IMR-90 (cell line): Measurements from ENCODE around the gene BLTP3A. TPM values are rescaled to one million over a fixed set of nuclear protein-coding genes. Genes with fewer than 3 reads are reported as not detected.

Source experiments
- ATAC-seq: fragments of 200-7000 bp; cut with Tn5 transposase; 2 replicates; pipeline ENCODE4 v1.9.1; 2020; ENCODE audit warnings: low read depth, mild to moderate bottlenecking, moderate library complexity
- BruUV-seq: library from RNA; stranded (reverse); fragments of 400-500 nt; replicated peaks from 2 replicates; lab custom pipeline; 2021; lab: Mats Ljungman, UMichigan
- CTCF ChIA-PET: fragments of 300-600 bp; formaldehyde crosslinking; extraction: SDS; loops from one replicate; lab custom pipeline; 2021; ENCODE audit warnings: antibody characterized with exemption; lab: Yijun Ruan, JAX
- POLR2A ChIA-PET: fragments of 300-600 bp; sonication (Branson Sonifier 250); formaldehyde crosslinking; loops from one replicate; lab custom pipeline; 2022; ENCODE audit warnings: antibody characterized with exemption; ENCODE audit not compliant: unreplicated experiment; lab: Charles Lee
- DNase-seq: peaks from one replicate; pipeline ENCODE4 v3.0.0; 2013
- H2AFZ ChIP-seq: replicated peaks from 2 replicates; pipeline ENCODE3; 2013; ENCODE audit warnings: low read length, mild to moderate bottlenecking; ENCODE audit not compliant: poor library complexity
- H2AK5ac ChIP-seq: 2 replicates; pipeline ENCODE4 v1.6.1; 2013; ENCODE audit warnings: low read depth, low read length, inconsistent platforms
- H2AK9ac ChIP-seq: replicated peaks from 2 replicates; pipeline ENCODE3; 2013; ENCODE audit warnings: mild to moderate bottlenecking, low read depth, low read length, moderate library complexity; ENCODE audit not compliant: poor library complexity
- H2BK120ac ChIP-seq: 2 replicates; pipeline ENCODE4 v1.6.1; 2013; ENCODE audit warnings: low read depth, low read length, inconsistent platforms
- H2BK15ac ChIP-seq: 3 replicates; pipeline ENCODE4 v1.6.1; 2013; ENCODE audit warnings: low read depth, low read length, inconsistent platforms
- H2BK20ac ChIP-seq: 2 replicates; pipeline ENCODE4 v1.6.1; 2013; ENCODE audit warnings: low read depth, mild to moderate bottlenecking, inconsistent platforms, low read length, moderate library complexity
- H2BK5ac ChIP-seq: 2 replicates; pipeline ENCODE4 v1.6.1; 2013; ENCODE audit warnings: mild to moderate bottlenecking, low read depth, low read length, inconsistent platforms; ENCODE audit not compliant: poor library complexity, severe bottlenecking
- H3K14ac ChIP-seq: replicated peaks from 2 replicates; pipeline ENCODE4 v1.6.1; 2013; ENCODE audit warnings: low read depth, low read length, inconsistent platforms
- H3K18ac ChIP-seq: 2 replicates; pipeline ENCODE4 v1.6.1; 2013; ENCODE audit warnings: low read depth, low read length, control low read depth
- H3K23ac ChIP-seq: 2 replicates; pipeline ENCODE4 v1.6.1; 2013; ENCODE audit warnings: low read depth, low read length, inconsistent platforms
- H3K27ac ChIP-seq: 2 replicates; pipeline ENCODE4 v1.5.1; 2013; ENCODE audit warnings: mild to moderate bottlenecking, control low read depth, low read length; ENCODE audit not compliant: insufficient read depth
- H3K27me3 ChIP-seq: 2 replicates; pipeline ENCODE4 v1.6.1; 2013; ENCODE audit warnings: low read length; ENCODE audit not compliant: control insufficient read depth, insufficient read depth
- H3K36me3 ChIP-seq: 2 replicates; pipeline ENCODE4 v1.6.1; 2013; ENCODE audit warnings: low read length, mixed read lengths; ENCODE audit not compliant: control insufficient read depth, insufficient read depth
- H3K4ac ChIP-seq: 2 replicates; pipeline ENCODE4 v1.6.1; 2013; ENCODE audit warnings: low read depth, low read length, inconsistent platforms
- H3K4me1 ChIP-seq: 2 replicates; pipeline ENCODE4 v1.6.1; 2013; ENCODE audit warnings: low read length, mixed read lengths; ENCODE audit not compliant: control insufficient read depth, insufficient read depth
- H3K4me2 ChIP-seq: 2 replicates; pipeline ENCODE4 v1.6.1; 2013; ENCODE audit warnings: low read depth, mild to moderate bottlenecking, control low read depth, low read length, moderate library complexity
- H3K4me3 ChIP-seq: 2 replicates; pipeline ENCODE4 v1.5.1; 2013; ENCODE audit warnings: low read depth, mild to moderate bottlenecking, control low read depth, low read length, moderate library complexity; ENCODE audit not compliant: insufficient read depth
- H3K56ac ChIP-seq: 2 replicates; pipeline ENCODE4 v1.6.1; 2013; ENCODE audit warnings: low read length, inconsistent platforms; ENCODE audit not compliant: insufficient read depth; ENCODE audit errors: extremely low read depth
- H3K79me1 ChIP-seq, 2 experiments: 2 replicates each; pipeline ENCODE4 v1.6.1; 2013; ENCODE audit warnings: low read length in 2 of 2, inconsistent platforms in 1 of 2, low read depth in 1 of 2
- H3K9ac ChIP-seq: 2 replicates; pipeline ENCODE4 v1.6.1; 2013; ENCODE audit warnings: low read depth, low read length, control low read depth
- H3K9me1 ChIP-seq: 2 replicates; pipeline ENCODE4 v1.6.1; 2013; ENCODE audit warnings: low read length, inconsistent platforms; ENCODE audit not compliant: insufficient read depth
- H3K9me3 ChIP-seq: 2 replicates; pipeline ENCODE4 v1.6.1; 2013; ENCODE audit warnings: low read length; ENCODE audit not compliant: control insufficient read depth, insufficient read depth
- H4K20me1 ChIP-seq: 2 replicates; pipeline ENCODE4 v1.6.1; 2013; ENCODE audit warnings: low read length, inconsistent platforms; ENCODE audit not compliant: insufficient read depth
- H4K5ac ChIP-seq: 2 replicates; pipeline ENCODE4 v1.6.1; 2013; ENCODE audit warnings: mild to moderate bottlenecking, low read depth, low read length, control low read depth
- H4K8ac ChIP-seq, 2 experiments: 2 replicates each; pipeline ENCODE4 v1.6.1; 2013; ENCODE audit warnings: low read depth in 2 of 2, low read length in 2 of 2, control low read depth in 1 of 2, inconsistent platforms in 1 of 2
- H4K91ac ChIP-seq: 2 replicates; pipeline ENCODE4 v1.6.1; 2013; ENCODE audit warnings: low read depth, low read length, inconsistent platforms; ENCODE audit not compliant: insufficient read depth
- BHLHE40 ChIP-seq: fragments of 150-350 bp; IDR thresholded peaks from 2 replicates; pipeline ENCODE4 v1.6.1; 2016; ENCODE audit warnings: mild to moderate bottlenecking, low read depth, low read length
- CEBPB ChIP-seq: IDR thresholded peaks from 2 replicates; pipeline ENCODE4 v1.6.1; 2012; ENCODE audit warnings: low read depth, low read length, improper control_type of control experiment
- CHD1 ChIP-seq: IDR thresholded peaks from 2 replicates; pipeline ENCODE4 v1.6.1; 2012; ENCODE audit warnings: low read depth, low read length, improper control_type of control experiment
- CTCF ChIP-seq: conservative IDR thresholded peaks from 2 replicates; pipeline ENCODE4 v1.5.1; 2012; ENCODE audit warnings: mild to moderate bottlenecking, low read depth, low read length, improper control_type of control experiment
- ELK1 ChIP-seq: fragments of 150-350 bp; IDR thresholded peaks from 2 replicates; pipeline ENCODE4 v1.6.1; 2016; ENCODE audit warnings: low read depth, mild to moderate bottlenecking, low read length, moderate library complexity, borderline replicate concordance
- FOS ChIP-seq: fragments of 150-350 bp; IDR thresholded peaks from 2 replicates; pipeline ENCODE4 v1.6.1; 2016; ENCODE audit warnings: low read depth, low read length
- MAFK ChIP-seq: IDR thresholded peaks from 2 replicates; pipeline ENCODE4 v1.6.1; 2012; ENCODE audit warnings: low read depth, low read length, improper control_type of control experiment
- MAZ ChIP-seq: IDR thresholded peaks from 2 replicates; pipeline ENCODE4 v1.6.1; 2012; ENCODE audit warnings: low read depth, mild to moderate bottlenecking, low read length, improper control_type of control experiment, moderate library complexity, borderline replicate concordance
- MXI1 ChIP-seq: IDR thresholded peaks from 2 replicates; pipeline ENCODE4 v1.6.1; 2012; ENCODE audit warnings: low read depth, mild to moderate bottlenecking, low read length, moderate library complexity, borderline replicate concordance
- NFE2L2 ChIP-seq: fragments of 150-350 bp; IDR thresholded peaks from 2 replicates; pipeline ENCODE4 v1.6.1; 2016; ENCODE audit warnings: low read depth, mild to moderate bottlenecking, low read length
- POLR2A ChIP-seq: IDR thresholded peaks from 2 replicates; pipeline ENCODE4 v1.6.1; 2012; ENCODE audit warnings: mild to moderate bottlenecking, low read depth, low read length
- RAD21 ChIP-seq: IDR thresholded peaks from 2 replicates; pipeline ENCODE4 v1.6.1; 2012; ENCODE audit warnings: low read length, improper control_type of control experiment
- RCOR1 ChIP-seq: IDR thresholded peaks from 2 replicates; pipeline ENCODE4 v1.6.1; 2012; ENCODE audit warnings: mild to moderate bottlenecking, low read length, improper control_type of control experiment; ENCODE audit not compliant: insufficient replicate concordance
- RFX5 ChIP-seq: IDR thresholded peaks from 2 replicates; pipeline ENCODE4 v1.8.0; 2012; ENCODE audit warnings: low read depth, mild to moderate bottlenecking, low read length, moderate library complexity
- SMC3 ChIP-seq: fragments of 150-350 bp; IDR thresholded peaks from 2 replicates; pipeline ENCODE4 v1.6.1; 2016; ENCODE audit warnings: low read depth, mild to moderate bottlenecking, antibody characterized with exemption, low read length, moderate library complexity
- WGBS, 2 experiments: methylation state at CpG; one replicate each; pipeline versions ENCODE4 v1.1.5 to v1.1.7; 2013; ENCODE audit warnings: missing lambda C conversion rate in 2 of 2; ENCODE audit not compliant: insufficient read length in 1 of 2; ENCODE audit errors: extremely low coverage in 2 of 2; 5-methylcytosine and 5-hydroxymethylcytosine counted together
- dilution Hi-C: fragments of 300-500 bp; cut with HindIII; formaldehyde crosslinking; loops from one replicate; pipeline ENCODE4 v1.14.3; 2018; ENCODE audit warnings: low sequenced_read_pairs; ENCODE audit not compliant: unreplicated experiment
- in situ Hi-C: fragments of 300-500 bp; cut with MboI; formaldehyde crosslinking; loops from 3 replicates; pipeline ENCODE4 v1.14.3; 2019; ENCODE audit warnings: low sequenced_read_pairs, inconsistent platforms, mixed read lengths
- intact Hi-C: fragments of 100-400 bp; cut with micrococcal nuclease; formaldehyde crosslinking; loops from 2 replicates; pipeline ENCODE4 v1.10.0; 2022
- polyA plus RNA-seq, 3 experiments: library from polyadenylated mRNA; depleted of rRNA; stranded (reverse); fragments of >200 nt; gene quantifications; 2 replicates each; pipeline ENCODE4 v1.2.3, GENCODE V29; 2012; ENCODE audit warnings: low replicate concordance in 1 of 3
- total RNA-seq: library from RNA; depleted of rRNA; stranded (reverse); fragments of >200 nt; gene quantifications from 2 replicates; pipeline ENCODE4 v1.2.3, GENCODE V29; 2012
- TF ChIP-seq, protein P1 (sequence below): fragments of 150-350 bp; IDR thresholded peaks from 2 replicates; pipeline ENCODE4 v1.6.1; 2017; ENCODE audit warnings: mild to moderate bottlenecking, antibody characterized with exemption, low read length, low read depth

BLTP3A gene
- total and polyA plus RNA-seq, 2 of the 4 experiments (the other 2 are of a cell fraction): 3.0 to 4.7 TPM

DNA sequence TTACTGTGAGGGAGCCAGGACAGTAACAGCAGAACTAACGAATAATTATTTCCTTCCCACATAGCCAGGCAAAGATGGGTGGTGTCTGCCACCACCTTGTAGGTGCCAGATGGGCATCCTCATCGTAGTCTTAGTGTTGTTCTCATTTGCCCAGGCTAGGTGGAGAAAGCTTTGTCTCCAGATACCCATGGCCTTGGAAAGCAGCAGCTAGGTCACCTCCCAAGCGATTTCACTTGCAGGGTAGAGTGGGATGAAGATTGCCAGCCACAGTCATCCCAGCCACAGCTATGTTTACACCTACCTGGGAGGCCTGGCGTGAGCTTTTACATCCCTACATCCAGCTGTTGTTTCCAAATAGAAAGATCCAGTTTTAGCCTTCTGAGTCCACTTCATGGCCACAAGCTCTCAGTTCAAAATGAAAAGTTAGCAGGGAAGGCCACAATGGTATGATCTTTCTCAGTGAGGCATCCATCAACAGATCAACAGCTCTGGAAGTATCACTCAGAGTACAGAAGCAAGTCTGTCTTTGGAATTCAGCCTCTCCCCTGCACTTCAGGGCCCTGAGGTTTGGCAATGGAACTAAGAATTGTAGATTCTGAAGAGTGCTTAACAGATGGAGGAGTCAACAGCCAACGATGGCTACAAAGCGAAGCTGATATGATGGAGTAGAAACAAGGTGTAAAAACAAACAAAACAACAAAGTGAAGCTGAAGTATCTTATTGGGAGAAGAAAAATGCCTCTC, 45.6 kb upstream of the BLTP3A start:
- Histone ChIP-seq H4K5ac (no peak overlapping the region), H3K18ac (no peak overlapping the region), H2BK20ac (no peak overlapping the region), H2BK5ac (no peak overlapping the region), H2BK15ac (no peak overlapping the region), H3K9ac (no peak overlapping the region), H3K4me2 (no peak overlapping the region), H3K9me1 (no peaks in the 10 kb centered on the region), H3K56ac (no peak overlapping the region), H3K23ac (no peak overlapping the region), H2BK120ac (no peak overlapping the region), H2AK9ac (no peak overlapping the region), H3K9me3 (no peaks in the 10 kb centered on the region), H3K14ac (no peak overlapping the region), H3K79me1 (no peaks in the 10 kb centered on the region), H4K8ac (no peak overlapping the region), H3K4ac (no peak overlapping the region), H4K91ac (no peak overlapping the region), H2AFZ (no peak overlapping the region), H3K36me3 (no peaks in the 10 kb centered on the region), H3K27me3 (peaks cover 6% of the 10 kb centered on the region), H4K20me1 (no peaks in the 10 kb centered on the region), H3K4me1 (no peaks in the 10 kb centered on the region), H3K27ac (no peak overlapping the region), H2AK5ac (no peak overlapping the region), H3K4me3 (no peak overlapping the region)
- no peak for ATAC-seq
- no TSS peak for BruUV-seq
- TF ChIP-seq RFX5 (no peak), CHD1 (no peak), SMC3 (no peak), MXI1 (no peak), FOS (no peak), NFE2L2 (no peak), CEBPB (no peak), MAFK (no peak), POLR2A (no peak), RAD21 (no peak), BHLHE40 (no peak), CTCF (no peak), ELK1 (no peak), MAZ (no peak), RCOR1 (no peak)
- TF ChIP-seq, protein P1, sequence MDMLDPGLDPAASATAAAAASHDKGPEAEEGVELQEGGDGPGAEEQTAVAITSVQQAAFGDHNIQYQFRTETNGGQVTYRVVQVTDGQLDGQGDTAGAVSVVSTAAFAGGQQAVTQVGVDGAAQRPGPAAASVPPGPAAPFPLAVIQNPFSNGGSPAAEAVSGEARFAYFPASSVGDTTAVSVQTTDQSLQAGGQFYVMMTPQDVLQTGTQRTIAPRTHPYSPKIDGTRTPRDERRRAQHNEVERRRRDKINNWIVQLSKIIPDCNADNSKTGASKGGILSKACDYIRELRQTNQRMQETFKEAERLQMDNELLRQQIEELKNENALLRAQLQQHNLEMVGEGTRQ: no peak
- DNase-seq: no peak
- ChIA-PET CTCF (no interaction called here), POLR2A (no interaction called here)
- in situ Hi-C loops: no loop called here
- no CpG with 5 or more reads among the region's 6 CpGs for WGBS, 2 experiments
- intact Hi-C loops: no loop called here
- dilution Hi-C loops: no loop called here
